IMR-90 (cell line): ENCODE data around the gene HYAL2. TPM values are rescaled to one million over a fixed set of nuclear protein-coding genes. Genes with fewer than 3 reads are reported as not detected.
A peak's percentile ranks its signal among the peaks of the same experiment; 100 is the strongest.

ENCODE experiments used
- ATAC-seq: fragments of 200-7000 bp; cut with Tn5 transposase; 2 replicates; pipeline ENCODE4 v1.9.1; 2020; ENCODE audit warnings: low read depth, mild to moderate bottlenecking, moderate library complexity
- BruUV-seq: library from RNA; stranded (reverse); fragments of 400-500 nt; replicated peaks from 2 replicates; lab custom pipeline; 2021; lab: Mats Ljungman, UMichigan
- CTCF ChIA-PET: fragments of 300-600 bp; formaldehyde crosslinking; extraction: SDS; loops from one replicate; lab custom pipeline; 2021; ENCODE audit warnings: antibody characterized with exemption; lab: Yijun Ruan, JAX
- POLR2A ChIA-PET: fragments of 300-600 bp; sonication (Branson Sonifier 250); formaldehyde crosslinking; loops from one replicate; lab custom pipeline; 2022; ENCODE audit warnings: antibody characterized with exemption; ENCODE audit not compliant: unreplicated experiment; lab: Charles Lee
- DNase-seq: peaks from one replicate; pipeline ENCODE4 v3.0.0; 2013
- H2AFZ ChIP-seq: replicated peaks from 2 replicates; pipeline ENCODE3; 2013; ENCODE audit warnings: low read length, mild to moderate bottlenecking; ENCODE audit not compliant: poor library complexity
- H2AK5ac ChIP-seq: 2 replicates; pipeline ENCODE4 v1.6.1; 2013; ENCODE audit warnings: low read depth, low read length, inconsistent platforms
- H2AK9ac ChIP-seq: replicated peaks from 2 replicates; pipeline ENCODE3; 2013; ENCODE audit warnings: mild to moderate bottlenecking, low read depth, low read length, moderate library complexity; ENCODE audit not compliant: poor library complexity
- H2BK120ac ChIP-seq: 2 replicates; pipeline ENCODE4 v1.6.1; 2013; ENCODE audit warnings: low read depth, low read length, inconsistent platforms
- H2BK15ac ChIP-seq: 3 replicates; pipeline ENCODE4 v1.6.1; 2013; ENCODE audit warnings: low read depth, low read length, inconsistent platforms
- H2BK20ac ChIP-seq: 2 replicates; pipeline ENCODE4 v1.6.1; 2013; ENCODE audit warnings: low read depth, mild to moderate bottlenecking, inconsistent platforms, low read length, moderate library complexity
- H2BK5ac ChIP-seq: 2 replicates; pipeline ENCODE4 v1.6.1; 2013; ENCODE audit warnings: mild to moderate bottlenecking, low read depth, low read length, inconsistent platforms; ENCODE audit not compliant: poor library complexity, severe bottlenecking
- H3K14ac ChIP-seq: replicated peaks from 2 replicates; pipeline ENCODE4 v1.6.1; 2013; ENCODE audit warnings: low read depth, low read length, inconsistent platforms
- H3K18ac ChIP-seq: 2 replicates; pipeline ENCODE4 v1.6.1; 2013; ENCODE audit warnings: low read depth, low read length, control low read depth
- H3K23ac ChIP-seq: 2 replicates; pipeline ENCODE4 v1.6.1; 2013; ENCODE audit warnings: low read depth, low read length, inconsistent platforms
- H3K27ac ChIP-seq: 2 replicates; pipeline ENCODE4 v1.5.1; 2013; ENCODE audit warnings: mild to moderate bottlenecking, control low read depth, low read length; ENCODE audit not compliant: insufficient read depth
- H3K27me3 ChIP-seq: 2 replicates; pipeline ENCODE4 v1.6.1; 2013; ENCODE audit warnings: low read length; ENCODE audit not compliant: control insufficient read depth, insufficient read depth
- H3K36me3 ChIP-seq: 2 replicates; pipeline ENCODE4 v1.6.1; 2013; ENCODE audit warnings: low read length, mixed read lengths; ENCODE audit not compliant: control insufficient read depth, insufficient read depth
- H3K4ac ChIP-seq: 2 replicates; pipeline ENCODE4 v1.6.1; 2013; ENCODE audit warnings: low read depth, low read length, inconsistent platforms
- H3K4me1 ChIP-seq: 2 replicates; pipeline ENCODE4 v1.6.1; 2013; ENCODE audit warnings: low read length, mixed read lengths; ENCODE audit not compliant: control insufficient read depth, insufficient read depth
- H3K4me2 ChIP-seq: 2 replicates; pipeline ENCODE4 v1.6.1; 2013; ENCODE audit warnings: low read depth, mild to moderate bottlenecking, control low read depth, low read length, moderate library complexity
- H3K4me3 ChIP-seq: 2 replicates; pipeline ENCODE4 v1.5.1; 2013; ENCODE audit warnings: low read depth, mild to moderate bottlenecking, control low read depth, low read length, moderate library complexity; ENCODE audit not compliant: insufficient read depth
- H3K56ac ChIP-seq: 2 replicates; pipeline ENCODE4 v1.6.1; 2013; ENCODE audit warnings: low read length, inconsistent platforms; ENCODE audit not compliant: insufficient read depth; ENCODE audit errors: extremely low read depth
- H3K79me1 ChIP-seq, 2 experiments: 2 replicates each; pipeline ENCODE4 v1.6.1; 2013; ENCODE audit warnings: low read length in 2 of 2, inconsistent platforms in 1 of 2, low read depth in 1 of 2
- H3K9ac ChIP-seq: 2 replicates; pipeline ENCODE4 v1.6.1; 2013; ENCODE audit warnings: low read depth, low read length, control low read depth
- H3K9me1 ChIP-seq: 2 replicates; pipeline ENCODE4 v1.6.1; 2013; ENCODE audit warnings: low read length, inconsistent platforms; ENCODE audit not compliant: insufficient read depth
- H3K9me3 ChIP-seq: 2 replicates; pipeline ENCODE4 v1.6.1; 2013; ENCODE audit warnings: low read length; ENCODE audit not compliant: control insufficient read depth, insufficient read depth
- H4K20me1 ChIP-seq: 2 replicates; pipeline ENCODE4 v1.6.1; 2013; ENCODE audit warnings: low read length, inconsistent platforms; ENCODE audit not compliant: insufficient read depth
- H4K5ac ChIP-seq: 2 replicates; pipeline ENCODE4 v1.6.1; 2013; ENCODE audit warnings: mild to moderate bottlenecking, low read depth, low read length, control low read depth
- H4K8ac ChIP-seq, 2 experiments: 2 replicates each; pipeline ENCODE4 v1.6.1; 2013; ENCODE audit warnings: low read depth in 2 of 2, low read length in 2 of 2, control low read depth in 1 of 2, inconsistent platforms in 1 of 2
- H4K91ac ChIP-seq: 2 replicates; pipeline ENCODE4 v1.6.1; 2013; ENCODE audit warnings: low read depth, low read length, inconsistent platforms; ENCODE audit not compliant: insufficient read depth
- BHLHE40 ChIP-seq: fragments of 150-350 bp; IDR thresholded peaks from 2 replicates; pipeline ENCODE4 v1.6.1; 2016; ENCODE audit warnings: mild to moderate bottlenecking, low read depth, low read length
- CEBPB ChIP-seq: IDR thresholded peaks from 2 replicates; pipeline ENCODE4 v1.6.1; 2012; ENCODE audit warnings: low read depth, low read length, improper control_type of control experiment
- CHD1 ChIP-seq: IDR thresholded peaks from 2 replicates; pipeline ENCODE4 v1.6.1; 2012; ENCODE audit warnings: low read depth, low read length, improper control_type of control experiment
- CTCF ChIP-seq: conservative IDR thresholded peaks from 2 replicates; pipeline ENCODE4 v1.5.1; 2012; ENCODE audit warnings: mild to moderate bottlenecking, low read depth, low read length, improper control_type of control experiment
- ELK1 ChIP-seq: fragments of 150-350 bp; IDR thresholded peaks from 2 replicates; pipeline ENCODE4 v1.6.1; 2016; ENCODE audit warnings: low read depth, mild to moderate bottlenecking, low read length, moderate library complexity, borderline replicate concordance
- FOS ChIP-seq: fragments of 150-350 bp; IDR thresholded peaks from 2 replicates; pipeline ENCODE4 v1.6.1; 2016; ENCODE audit warnings: low read depth, low read length
- MAFK ChIP-seq: IDR thresholded peaks from 2 replicates; pipeline ENCODE4 v1.6.1; 2012; ENCODE audit warnings: low read depth, low read length, improper control_type of control experiment
- MAZ ChIP-seq: IDR thresholded peaks from 2 replicates; pipeline ENCODE4 v1.6.1; 2012; ENCODE audit warnings: low read depth, mild to moderate bottlenecking, low read length, improper control_type of control experiment, moderate library complexity, borderline replicate concordance
- MXI1 ChIP-seq: IDR thresholded peaks from 2 replicates; pipeline ENCODE4 v1.6.1; 2012; ENCODE audit warnings: low read depth, mild to moderate bottlenecking, low read length, moderate library complexity, borderline replicate concordance
- POLR2A ChIP-seq: IDR thresholded peaks from 2 replicates; pipeline ENCODE4 v1.6.1; 2012; ENCODE audit warnings: mild to moderate bottlenecking, low read depth, low read length
- RCOR1 ChIP-seq: IDR thresholded peaks from 2 replicates; pipeline ENCODE4 v1.6.1; 2012; ENCODE audit warnings: mild to moderate bottlenecking, low read length, improper control_type of control experiment; ENCODE audit not compliant: insufficient replicate concordance
- RFX5 ChIP-seq: IDR thresholded peaks from 2 replicates; pipeline ENCODE4 v1.8.0; 2012; ENCODE audit warnings: low read depth, mild to moderate bottlenecking, low read length, moderate library complexity
- USF2 ChIP-seq: fragments of 150-350 bp; IDR thresholded peaks from 2 replicates; pipeline ENCODE4 v1.6.1; 2017; ENCODE audit warnings: mild to moderate bottlenecking, antibody characterized with exemption, low read length, low read depth
- WGBS, 2 experiments: methylation state at CpG; one replicate each; pipeline versions ENCODE4 v1.1.5 to v1.1.7; 2013; ENCODE audit warnings: missing lambda C conversion rate in 2 of 2; ENCODE audit not compliant: insufficient read length in 1 of 2; ENCODE audit errors: extremely low coverage in 2 of 2; 5-methylcytosine and 5-hydroxymethylcytosine counted together
- dilution Hi-C: fragments of 300-500 bp; cut with HindIII; formaldehyde crosslinking; loops from one replicate; pipeline ENCODE4 v1.14.3; 2018; ENCODE audit warnings: low sequenced_read_pairs; ENCODE audit not compliant: unreplicated experiment
- in situ Hi-C: fragments of 300-500 bp; cut with MboI; formaldehyde crosslinking; loops from 3 replicates; pipeline ENCODE4 v1.14.3; 2019; ENCODE audit warnings: low sequenced_read_pairs, inconsistent platforms, mixed read lengths
- intact Hi-C: fragments of 100-400 bp; cut with micrococcal nuclease; formaldehyde crosslinking; loops from 2 replicates; pipeline ENCODE4 v1.10.0; 2022
- polyA plus RNA-seq, 3 experiments: library from polyadenylated mRNA; depleted of rRNA; stranded (reverse); fragments of >200 nt; gene quantifications; 2 replicates each; pipeline ENCODE4 v1.2.3, GENCODE V29; 2012; ENCODE audit warnings: low replicate concordance in 1 of 3
- total RNA-seq: library from RNA; depleted of rRNA; stranded (reverse); fragments of >200 nt; gene quantifications from 2 replicates; pipeline ENCODE4 v1.2.3, GENCODE V29; 2012

Gene HYAL2
- total and polyA plus RNA-seq, 2 of the 4 experiments (the other 2 are of a cell fraction), result 56.8 to 104 TPM

DNA sequence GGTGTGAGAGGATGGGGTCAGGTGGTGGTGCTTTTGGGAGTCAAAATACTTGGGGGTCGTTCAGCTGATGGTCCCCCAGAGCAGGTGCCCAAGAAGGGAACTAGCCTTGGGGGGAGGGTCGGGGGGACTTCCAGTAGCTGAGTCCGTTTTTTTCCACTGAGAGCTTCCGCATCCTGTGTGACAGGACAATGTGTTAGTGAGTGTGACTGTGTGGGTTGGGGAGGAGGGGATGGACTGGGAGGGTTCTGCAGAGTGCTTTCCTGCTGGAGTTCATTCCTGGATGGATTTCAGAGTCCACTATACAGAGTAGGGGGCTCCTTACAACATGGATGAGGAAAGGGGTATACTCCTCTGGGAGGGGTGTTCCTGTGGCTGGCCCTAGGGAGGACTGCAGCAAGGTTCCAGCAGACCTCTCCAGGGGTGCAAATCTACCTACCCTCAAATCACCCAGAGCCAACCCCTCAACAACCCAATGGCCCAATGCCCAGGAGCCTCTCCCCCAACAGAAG lies 601 bp upstream of the HYAL2 start:
- 14% methylated on average over 3 of the region's 4 CpGs; no CpG with 5 or more reads in 1 of the 2 experiments for WGBS, 2 experiments
- in situ Hi-C loops (no loop called here), intact Hi-C loops (loop anchor here (5.0 kb wide), 1 partner anchor 61 kb away; no protein-coding TSS in a partner anchor)

More for the DNA sequence above, 601 bp upstream of the HYAL2 start:
- no peak overlapping the region for H2BK20ac ChIP-seq
- ChIA-PET CTCF (no interaction called here), POLR2A (no interaction called here)
- H3K4me3 ChIP-seq, result no peak overlapping the region
- H4K5ac ChIP-seq, result no peak overlapping the region
- no peak overlapping the region for H3K4ac ChIP-seq
- TF ChIP-seq CHD1 (no peak), CEBPB (no peak), MXI1 (no peak), RCOR1 (no peak), ELK1 (no peak), MAFK (no peak), USF2 (no peak), FOS (no peak), CTCF (no peak), MAZ (no peak), RFX5 (no peak), BHLHE40 (no peak), POLR2A (no peak)
- no peak overlapping the region for H4K8ac ChIP-seq
- no peak overlapping the region for H3K23ac ChIP-seq
- BruUV-seq, result no TSS peak
- no peaks in the 10 kb centered on the region for H3K9me3 ChIP-seq
- no peak overlapping the region for H4K91ac ChIP-seq
- H3K4me2 ChIP-seq, result no peak overlapping the region
- H4K20me1 ChIP-seq, result peaks cover 12% of the 10 kb centered on the region; the same call in 1 of the 2 replicates
- no peak overlapping the region for H2BK120ac ChIP-seq
- DNase-seq, result no peak
- no peak for ATAC-seq
- dilution Hi-C loops, result no loop called here
- no peak overlapping the region for H3K56ac ChIP-seq
- H3K79me1 ChIP-seq, result peaks cover 28 to 57% of the 10 kb centered on the region in 2 experiments
- no peak overlapping the region for H2BK5ac ChIP-seq
- H3K9me1 ChIP-seq, result peaks cover 8% of the 10 kb centered on the region
- H3K36me3 ChIP-seq, result peaks cover 21% of the 10 kb centered on the region
- H2BK15ac ChIP-seq, result no peak overlapping the region
- H2AFZ ChIP-seq, result no peak overlapping the region
- no peak overlapping the region for H3K14ac ChIP-seq
- peak overlapping the region; percentile 26 for H2AK9ac ChIP-seq
- H3K18ac ChIP-seq, result no peak overlapping the region
- H3K27ac ChIP-seq, result no peak overlapping the region
- H3K4me1 ChIP-seq, result peaks cover 26% of the 10 kb centered on the region
- H3K27me3 ChIP-seq, result no peaks in the 10 kb centered on the region
- H2AK5ac ChIP-seq, result 0 out of 2 replicates have a peak overlapping the region, but pooled peaks have one; percentile 43
- H3K9ac ChIP-seq, result no peak overlapping the region
